ENCODE measurements around the gene DOK7.
A peak's percentile ranks its signal among the peaks of the same experiment; 100 is the strongest.

DNA sequence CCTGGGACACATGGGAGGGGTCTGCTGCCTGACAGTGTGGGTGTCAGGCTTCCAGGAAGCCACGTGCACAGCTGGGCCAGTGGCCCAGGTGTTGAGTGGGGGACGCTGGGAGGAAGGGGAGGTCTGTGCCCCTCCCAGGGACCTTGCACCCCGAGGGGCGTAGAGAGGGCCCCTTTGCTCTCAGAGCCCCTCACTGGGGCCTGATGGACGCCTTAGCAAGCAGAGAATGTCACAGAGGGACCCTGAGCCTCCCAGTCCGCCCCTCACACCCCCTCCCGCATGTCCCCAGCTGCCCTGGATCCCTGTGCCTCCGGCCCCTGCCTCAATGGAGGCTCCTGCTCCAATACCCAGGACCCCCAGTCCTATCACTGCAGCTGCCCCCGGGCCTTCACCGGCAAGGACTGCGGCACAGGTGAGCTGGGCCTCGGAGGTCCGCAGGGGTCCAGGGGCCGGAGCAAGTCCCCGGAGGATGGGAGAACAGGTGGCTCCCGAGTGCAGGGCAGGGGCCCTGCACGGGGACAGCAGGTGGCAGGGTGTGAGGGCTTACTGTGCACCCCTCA lies 19.3 kb upstream of the DOK7 start:
- TF ChIP-seq, protein P1, sequence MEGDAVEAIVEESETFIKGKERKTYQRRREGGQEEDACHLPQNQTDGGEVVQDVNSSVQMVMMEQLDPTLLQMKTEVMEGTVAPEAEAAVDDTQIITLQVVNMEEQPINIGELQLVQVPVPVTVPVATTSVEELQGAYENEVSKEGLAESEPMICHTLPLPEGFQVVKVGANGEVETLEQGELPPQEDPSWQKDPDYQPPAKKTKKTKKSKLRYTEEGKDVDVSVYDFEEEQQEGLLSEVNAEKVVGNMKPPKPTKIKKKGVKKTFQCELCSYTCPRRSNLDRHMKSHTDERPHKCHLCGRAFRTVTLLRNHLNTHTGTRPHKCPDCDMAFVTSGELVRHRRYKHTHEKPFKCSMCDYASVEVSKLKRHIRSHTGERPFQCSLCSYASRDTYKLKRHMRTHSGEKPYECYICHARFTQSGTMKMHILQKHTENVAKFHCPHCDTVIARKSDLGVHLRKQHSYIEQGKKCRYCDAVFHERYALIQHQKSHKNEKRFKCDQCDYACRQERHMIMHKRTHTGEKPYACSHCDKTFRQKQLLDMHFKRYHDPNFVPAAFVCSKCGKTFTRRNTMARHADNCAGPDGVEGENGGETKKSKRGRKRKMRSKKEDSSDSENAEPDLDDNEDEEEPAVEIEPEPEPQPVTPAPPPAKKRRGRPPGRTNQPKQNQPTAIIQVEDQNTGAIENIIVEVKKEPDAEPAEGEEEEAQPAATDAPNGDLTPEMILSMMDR (IDR thresholded peaks at IDR 0.05), result peak in 1 of 3 donors; percentile 12
- no peak for TF ChIP-seq POLR2A (IDR thresholded peaks at IDR 0.05)
- TF ChIP-seq EP300 (IDR thresholded peaks at IDR 0.05), result no peak
